H1 (cell line): ENCODE results near the gene CCL17. TPM values are rescaled to one million over a fixed set of nuclear protein-coding genes. Genes with fewer than 3 reads are reported as not detected.

Experiments used
- EP300 ChIP-seq, 2 experiments: IDR thresholded peaks; 1 replicate in 1 of 2; 2 replicates in 1 of 2; pipeline ENCODE4 v1.6.1; 2011 to 2012; ENCODE audit warnings: low read depth in 2 of 2, low read length in 2 of 2, mild to moderate bottlenecking in 2 of 2, borderline replicate concordance in 1 of 2, inconsistent platforms in 1 of 2, moderate library complexity in 1 of 2
- HDAC2 ChIP-seq, 2 experiments: fragments of 300-600 bp in 1 of 2; sonication (generic) in 1 of 2; IDR thresholded peaks; 2 replicates each; pipeline ENCODE4 v1.6.1; 2011 to 2012; ENCODE audit warnings: low read depth in 2 of 2, low read length in 2 of 2, mild to moderate bottlenecking in 2 of 2, moderate library complexity in 2 of 2, borderline replicate concordance in 1 of 2, inconsistent platforms in 1 of 2
- polyA plus RNA-seq, 7 experiments: library from polyadenylated mRNA; depleted of rRNA in 3 of 7; stranded (reverse) in 5 of 7; unstranded in 2 of 7; fragments of >200 nt in 5 of 7; fragments of 200-250 nt in 2 of 7; gene quantifications; 1 replicate in 5 of 7; 2 replicates in 1 of 7; 4 replicates in 1 of 7; pipeline versions ENCODE4 v1.2.1 to v1.2.3, GENCODE V29; 2011 to 2013; ENCODE audit warnings: missing spikeins in 2 of 7, mixed read lengths in 2 of 7
- total RNA-seq: library from RNA; stranded (reverse); fragmentation: NEBNext Ultra II Directional; extraction: Animal tissue kit (Norgen Biotek cat#: 25700); gene quantifications from 2 replicates; pipeline ENCODE4 v1.2.1, GENCODE V29; 2021

Gene CCL17
- total and polyA plus RNA-seq, 2 of the 8 experiments (the other 6 are each of a cell fraction or from before 2014, with no cell fraction given) = not detected

GRCh38 chr16:57409870-57410587 is 5.5 kb downstream of the CCL17 start (continued):
- no peak for TF ChIP-seq HDAC2 (IDR thresholded peaks at IDR 0.05; ENCODE audit: borderline replicate concordance in 1 of 2, low read depth in 2 of 2, low read length in 2 of 2)
- no peak for TF ChIP-seq EP300 (IDR thresholded peaks at IDR 0.05; ENCODE audit: borderline replicate concordance in 1 of 2, low read depth in 2 of 2, low read length in 2 of 2)
